Astrocyte of the cerebellum (primary cell): ENCODE results near the gene RACK1.
A peak's percentile ranks its signal among the peaks of the same experiment; 100 is the strongest.

Source experiments
- DNase-seq: peaks from one replicate; pipeline ENCODE4 v3.0.0-alpha.2; 2011; ENCODE audit warnings: low read depth
- H3K4me3 ChIP-seq: 2 replicates; pipeline ENCODE4 v1.5.1; 2011; ENCODE audit warnings: mild to moderate bottlenecking, low read depth, low read length, moderate library complexity
- in situ Hi-C: cut with HindIII; loops from 2 replicates; pipeline ENCODE4 v1.10.0; 2017; ENCODE audit warnings: low sequenced_read_pairs
- TF ChIP-seq, protein P1 (sequence below): IDR thresholded peaks from 2 replicates; pipeline ENCODE4 v1.5.1; 2012; ENCODE audit warnings: low read length, low read depth, moderate library complexity, mild to moderate bottlenecking; ENCODE audit errors: missing control alignments

RACK1 gene

DNA sequence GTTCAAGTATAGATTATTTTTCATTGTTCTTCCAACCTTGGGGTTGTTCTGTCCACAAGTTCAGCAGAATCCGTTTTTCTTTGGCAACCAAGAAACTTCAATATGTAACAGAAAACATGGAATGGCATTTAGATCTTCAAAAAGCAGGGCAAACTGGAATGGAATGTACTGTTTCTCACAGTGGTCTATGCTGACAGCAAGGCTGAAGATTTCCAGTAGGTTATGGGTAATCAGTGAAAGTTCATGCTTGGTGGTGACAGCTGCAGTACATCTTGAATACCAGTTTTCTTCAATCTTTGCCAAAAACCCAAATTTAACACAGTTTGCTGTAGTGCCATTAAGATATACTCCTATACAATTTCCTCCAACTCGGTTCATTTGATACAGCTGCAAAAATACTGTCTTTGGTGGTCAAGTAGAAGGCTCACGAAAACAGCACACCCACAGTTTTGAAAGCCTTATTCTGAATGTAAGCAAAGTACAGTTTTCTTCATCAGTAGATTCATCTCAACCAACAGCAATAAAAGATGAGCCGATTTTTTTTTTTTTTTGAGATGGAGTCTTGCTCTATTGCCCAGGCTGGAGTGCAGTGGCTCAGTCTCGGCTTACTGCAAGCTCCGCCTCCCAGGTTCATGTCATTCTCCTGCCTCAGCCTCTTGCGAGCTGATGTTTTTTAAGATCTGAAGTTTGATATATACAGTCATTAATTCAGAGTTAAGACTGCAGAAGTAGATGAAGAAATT lies 12.3 kb upstream of the RACK1 start:
- no peak overlapping the region for H3K4me3 ChIP-seq
- DNase-seq, result no peak
- in situ Hi-C loops, result no loop called here
- TF ChIP-seq, protein P1, sequence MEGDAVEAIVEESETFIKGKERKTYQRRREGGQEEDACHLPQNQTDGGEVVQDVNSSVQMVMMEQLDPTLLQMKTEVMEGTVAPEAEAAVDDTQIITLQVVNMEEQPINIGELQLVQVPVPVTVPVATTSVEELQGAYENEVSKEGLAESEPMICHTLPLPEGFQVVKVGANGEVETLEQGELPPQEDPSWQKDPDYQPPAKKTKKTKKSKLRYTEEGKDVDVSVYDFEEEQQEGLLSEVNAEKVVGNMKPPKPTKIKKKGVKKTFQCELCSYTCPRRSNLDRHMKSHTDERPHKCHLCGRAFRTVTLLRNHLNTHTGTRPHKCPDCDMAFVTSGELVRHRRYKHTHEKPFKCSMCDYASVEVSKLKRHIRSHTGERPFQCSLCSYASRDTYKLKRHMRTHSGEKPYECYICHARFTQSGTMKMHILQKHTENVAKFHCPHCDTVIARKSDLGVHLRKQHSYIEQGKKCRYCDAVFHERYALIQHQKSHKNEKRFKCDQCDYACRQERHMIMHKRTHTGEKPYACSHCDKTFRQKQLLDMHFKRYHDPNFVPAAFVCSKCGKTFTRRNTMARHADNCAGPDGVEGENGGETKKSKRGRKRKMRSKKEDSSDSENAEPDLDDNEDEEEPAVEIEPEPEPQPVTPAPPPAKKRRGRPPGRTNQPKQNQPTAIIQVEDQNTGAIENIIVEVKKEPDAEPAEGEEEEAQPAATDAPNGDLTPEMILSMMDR, result no peak

GRCh38 chr5:181255276-181255675 lies 11.6 kb upstream of the RACK1 start:
- TF ChIP-seq, protein P1, result no peak
- in situ Hi-C loops, result no loop called here
- no peak for DNase-seq
- no peak overlapping the region for H3K4me3 ChIP-seq

GRCh38 chr5:181248277-181248676 lies 4.6 kb upstream of the RACK1 start:
- in situ Hi-C loops, result loop anchor here (5.0 kb wide), 1 partner anchor 51 kb away; no protein-coding TSS in a partner anchor
- DNase-seq, result no peak
- TF ChIP-seq, protein P1, result no peak
- peak overlapping the region; percentile 64 for H3K4me3 ChIP-seq

GRCh38 chr5:181246276-181247049 lies 2.8 kb upstream of the RACK1 start:
- TF ChIP-seq, protein P1, result no peak
- peak overlapping the region; percentile 64 for H3K4me3 ChIP-seq
- no peak for DNase-seq
- in situ Hi-C loops, result loop anchor here (5.0 kb wide), 1 partner anchor 49 kb away; no protein-coding TSS in a partner anchor

DNA sequence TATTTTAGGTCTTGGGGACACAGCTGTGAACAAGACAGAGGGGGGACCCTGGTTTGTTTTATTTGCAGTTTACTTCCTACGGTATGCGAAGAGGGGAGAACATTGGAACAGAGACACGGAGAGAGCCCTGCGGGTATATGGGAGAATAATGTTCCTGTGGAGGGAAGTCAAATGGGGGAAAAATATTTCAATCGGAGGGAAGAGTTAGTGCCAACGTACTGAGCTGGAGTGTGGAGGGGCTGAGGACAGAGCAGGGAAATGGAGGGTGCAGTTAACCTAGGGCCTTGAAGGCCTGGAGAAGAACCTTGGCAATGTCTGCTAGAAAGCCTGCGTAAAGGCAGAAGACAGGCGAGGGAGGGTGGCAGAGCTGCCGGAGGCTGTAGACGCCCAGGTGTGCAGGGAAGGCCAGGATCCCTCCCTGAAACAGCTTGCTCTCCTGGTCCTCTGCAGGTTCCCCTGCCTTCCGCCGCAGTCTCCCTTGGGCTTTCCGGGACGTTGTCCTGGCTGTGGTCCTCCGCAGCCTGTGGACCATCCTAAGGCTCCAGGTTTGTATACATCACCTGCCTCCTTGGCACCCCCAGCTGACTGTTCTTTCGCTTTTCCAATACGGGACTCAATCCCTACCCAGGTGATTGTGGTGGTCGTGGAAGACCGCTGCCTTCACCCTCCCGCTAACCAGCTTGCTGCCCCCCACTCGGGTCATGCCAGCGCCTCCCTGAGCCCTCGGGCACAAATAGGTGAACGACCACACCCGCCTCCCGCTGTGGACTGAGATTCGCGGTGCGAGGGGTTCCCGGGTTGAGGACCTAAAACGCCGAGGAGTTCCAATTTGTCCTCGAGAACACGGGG lies 1.9 kb upstream of the RACK1 start:
- H3K4me3 ChIP-seq, result peak overlapping the region; percentile 64
- DNase-seq, result no peak
- TF ChIP-seq, protein P1, result no peak
- in situ Hi-C loops, result loop anchor here (5.0 kb wide), 1 partner anchor 48 kb away; no protein-coding TSS in a partner anchor

DNA sequence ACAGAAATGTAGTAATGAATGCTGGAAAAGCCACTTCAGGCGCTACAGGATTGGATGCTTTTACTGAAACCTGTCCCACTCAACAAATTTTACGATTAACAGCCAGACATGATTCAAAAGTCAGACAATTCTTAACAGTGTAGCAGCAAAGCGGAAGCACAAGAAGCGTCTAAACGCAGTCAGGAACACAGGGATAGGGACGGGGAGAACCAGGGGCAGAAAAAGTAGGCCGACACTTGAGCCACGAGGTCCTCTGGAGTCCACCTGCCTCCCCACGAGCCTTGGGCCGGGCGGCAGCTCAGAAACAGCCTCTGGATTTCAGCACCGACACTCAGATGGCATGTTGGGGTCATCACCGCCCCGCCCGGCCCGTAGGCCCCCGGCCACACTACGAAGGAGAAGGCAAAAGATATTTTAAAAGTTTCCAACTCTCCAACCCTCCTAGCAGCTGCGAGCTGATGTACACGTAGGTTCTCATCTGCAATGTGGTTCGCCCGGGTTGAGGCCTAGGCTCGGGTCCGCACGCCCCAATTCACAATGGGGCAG lies 615 bp downstream of the RACK1 start:
- in situ Hi-C loops, result no loop called here
- H3K4me3 ChIP-seq, result peak overlapping the region; percentile 88
- DNase-seq, result no peak
- TF ChIP-seq, protein P1, result no peak
